Natural killer cell treated with Interleukin-12 subunit alpha and Interleukin-12 subunit beta and Interleukin-15 and Interleukin-18, amount 100 ng/mL, for 72 hours (primary cell): ENCODE data around the gene PDXK. TPM values are rescaled to one million over a fixed set of nuclear protein-coding genes. Genes with fewer than 3 reads are reported as not detected.

ENCODE experiments used
- ATAC-seq, 2 donors: fragments of 150-1000 bp; cut with Tn5 transposase in 1 of 2; sonication (Bioruptor Pico), chemical (Tn5 transposase) in 1 of 2; 2 replicates each; pipeline ENCODE4 v1.10.0; 2021
- DNase-seq: peaks from one replicate; pipeline ENCODE4 v3.0.0; 2022; ENCODE audit warnings: low spot score
- H3K27ac Mint-ChIP-seq, 2 donors: 1 replicate in 1 of 2; 2 replicates in 1 of 2; pipeline ENCODE4 v1.8.0; 2022; ENCODE audit warnings: mixed read lengths in 2 of 2, mild to moderate bottlenecking in 1 of 2, moderate library complexity in 1 of 2
- H3K27me3 Mint-ChIP-seq, 2 donors: 1 replicate in 1 of 2; 2 replicates in 1 of 2; pipeline ENCODE4 v1.8.0; 2022; ENCODE audit warnings: mixed read lengths in 2 of 2
- H3K36me3 Mint-ChIP-seq: one replicate; pipeline ENCODE4 v1.8.0; 2022; ENCODE audit warnings: mixed read lengths
- H3K4me1 Mint-ChIP-seq, 2 donors: 1 replicate in 1 of 2; 2 replicates in 1 of 2; pipeline ENCODE4 v1.8.0; 2022; ENCODE audit warnings: low read depth in 2 of 2, mixed read lengths in 2 of 2, mild to moderate bottlenecking in 1 of 2
- H3K4me3 Mint-ChIP-seq: one replicate; pipeline ENCODE4 v1.8.0; 2022; ENCODE audit warnings: mixed read lengths
- H3K9me3 Mint-ChIP-seq: 2 replicates; pipeline ENCODE4 v1.8.0; 2022; ENCODE audit warnings: mixed read lengths
- total RNA-seq, 2 donors: library from RNA; stranded (reverse); gene quantifications; one replicate each; pipeline ENCODE4 v1.2.3, GENCODE V29; 2022

The PDXK gene
- total RNA-seq, 2 donors from 2014 or later, result 98.1 to 136 TPM

DNA sequence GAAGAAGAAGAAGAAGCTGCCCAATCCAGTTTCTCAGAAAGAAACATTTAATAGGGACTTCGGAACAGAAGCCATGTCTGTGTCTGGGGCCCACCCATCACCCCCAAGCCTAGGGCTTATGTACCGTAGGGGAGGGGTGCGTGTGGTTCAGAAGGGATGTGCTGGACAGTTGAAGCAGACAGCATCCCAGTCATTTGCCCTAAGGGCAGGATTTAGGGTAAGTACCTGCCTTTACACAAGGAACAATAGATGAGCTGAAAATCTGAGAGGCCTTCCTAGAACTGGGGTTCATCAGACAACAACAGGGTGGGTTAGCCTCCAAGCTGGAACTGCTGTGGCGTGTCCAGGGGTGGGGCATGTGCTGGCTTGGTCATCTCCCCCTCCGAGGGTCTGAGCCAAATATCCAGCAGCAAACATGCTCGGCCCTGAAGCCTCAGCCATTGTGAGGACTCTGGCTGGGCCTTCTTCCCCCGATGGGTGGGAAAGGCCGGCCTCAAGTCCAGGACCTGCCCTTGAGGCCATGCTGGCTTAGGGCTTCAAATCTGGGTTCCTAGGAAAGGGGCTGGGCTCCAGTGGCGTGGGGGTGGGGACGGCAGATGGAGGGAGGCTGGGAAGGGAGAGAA is 45.1 kb downstream of the PDXK start:
- H3K36me3 Mint-ChIP-seq, result no peaks in the 10 kb centered on the region
- no peak overlapping the region for H3K4me3 Mint-ChIP-seq
- H3K27ac Mint-ChIP-seq, result no peak overlapping the region
- peaks cover 0 to 3% of the 10 kb centered on the region in 2 donors for H3K4me1 Mint-ChIP-seq
- DNase-seq, result no peak
- H3K27me3 Mint-ChIP-seq, result peaks cover 0 to under 1% of the 10 kb centered on the region in 2 donors
- ATAC-seq, result no peak
- no peaks in the 10 kb centered on the region for H3K9me3 Mint-ChIP-seq

DNA sequence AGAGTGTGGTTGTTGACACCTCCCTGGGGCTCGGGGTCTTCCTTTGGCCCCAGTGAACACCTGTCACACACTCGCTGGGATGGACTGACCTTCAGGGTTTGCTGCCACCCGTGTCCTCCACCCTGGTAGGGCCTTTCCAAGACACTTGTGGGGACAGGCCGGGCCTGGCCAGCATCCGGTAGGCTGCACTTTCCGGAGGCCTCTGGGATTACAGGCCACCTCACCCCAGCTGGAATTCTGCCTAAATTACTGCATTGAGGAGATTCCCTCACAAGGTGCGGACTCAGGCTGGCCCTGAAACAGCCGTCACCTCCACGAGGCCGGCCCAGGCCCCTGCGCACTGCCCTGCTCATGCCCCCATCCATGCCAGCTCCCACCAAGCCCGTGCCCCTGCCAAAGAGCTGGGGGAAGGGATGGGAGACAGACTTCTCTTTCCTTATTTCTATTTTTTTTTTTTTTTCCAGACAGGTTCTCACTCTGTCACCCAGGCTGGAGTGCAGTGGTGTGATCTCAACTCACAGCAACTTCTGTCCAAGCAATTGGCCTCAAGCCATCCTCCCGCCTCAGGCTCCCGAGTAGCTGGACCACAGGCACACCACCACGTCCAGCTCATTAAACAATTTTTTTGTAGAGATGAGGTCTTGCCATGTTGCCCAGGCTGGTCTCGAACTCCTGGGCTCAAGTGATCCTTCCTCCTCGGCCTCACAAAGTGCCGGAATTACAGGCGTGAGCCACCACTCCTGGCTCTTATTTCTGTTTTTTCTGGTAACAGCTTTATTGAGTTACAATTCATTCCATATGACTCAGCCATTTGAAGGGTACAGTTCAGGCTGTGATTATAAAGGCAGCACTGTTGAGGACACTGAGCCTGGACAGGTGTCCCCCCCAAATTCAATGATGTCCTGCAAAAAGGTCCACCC is 45.9 kb downstream of the PDXK start:
- ATAC-seq (no peak), DNase-seq (no peak)
- Mint-ChIP-seq H3K27ac (no peak overlapping the region), H3K4me3 (no peak overlapping the region), H3K4me1 (peaks cover 0 to 3% of the 10 kb centered on the region in 2 donors), H3K36me3 (no peaks in the 10 kb centered on the region), H3K27me3 (peaks cover 0 to 3% of the 10 kb centered on the region in 2 donors), H3K9me3 (no peaks in the 10 kb centered on the region)

GRCh38 chr21:43766734-43767497 is 48.0 kb downstream of the PDXK start:
- no peak for ATAC-seq
- Mint-ChIP-seq H3K27me3 (peaks cover 0 to 3% of the 10 kb centered on the region in 2 donors), H3K27ac (no peak overlapping the region)

GRCh38 chr21:43767498-43767983 is 48.6 kb downstream of the PDXK start:
- DNase-seq, result no peak
- Mint-ChIP-seq H3K27ac (no peak overlapping the region), H3K9me3 (no peaks in the 10 kb centered on the region), H3K4me1 (peaks cover 0 to 9% of the 10 kb centered on the region in 2 donors), H3K4me3 (no peak overlapping the region), H3K36me3 (no peaks in the 10 kb centered on the region), H3K27me3 (peaks cover 0 to 3% of the 10 kb centered on the region in 2 donors)
- no peak for ATAC-seq

More at GRCh38 chr21:43766734-43767497, 48.0 kb downstream of the PDXK start:
- DNase-seq, result no peak
- peaks cover 0 to 9% of the 10 kb centered on the region in 2 donors for H3K4me1 Mint-ChIP-seq
- no peaks in the 10 kb centered on the region for H3K9me3 Mint-ChIP-seq
- H3K36me3 Mint-ChIP-seq, result no peaks in the 10 kb centered on the region
- no peak overlapping the region for H3K4me3 Mint-ChIP-seq

DNA sequence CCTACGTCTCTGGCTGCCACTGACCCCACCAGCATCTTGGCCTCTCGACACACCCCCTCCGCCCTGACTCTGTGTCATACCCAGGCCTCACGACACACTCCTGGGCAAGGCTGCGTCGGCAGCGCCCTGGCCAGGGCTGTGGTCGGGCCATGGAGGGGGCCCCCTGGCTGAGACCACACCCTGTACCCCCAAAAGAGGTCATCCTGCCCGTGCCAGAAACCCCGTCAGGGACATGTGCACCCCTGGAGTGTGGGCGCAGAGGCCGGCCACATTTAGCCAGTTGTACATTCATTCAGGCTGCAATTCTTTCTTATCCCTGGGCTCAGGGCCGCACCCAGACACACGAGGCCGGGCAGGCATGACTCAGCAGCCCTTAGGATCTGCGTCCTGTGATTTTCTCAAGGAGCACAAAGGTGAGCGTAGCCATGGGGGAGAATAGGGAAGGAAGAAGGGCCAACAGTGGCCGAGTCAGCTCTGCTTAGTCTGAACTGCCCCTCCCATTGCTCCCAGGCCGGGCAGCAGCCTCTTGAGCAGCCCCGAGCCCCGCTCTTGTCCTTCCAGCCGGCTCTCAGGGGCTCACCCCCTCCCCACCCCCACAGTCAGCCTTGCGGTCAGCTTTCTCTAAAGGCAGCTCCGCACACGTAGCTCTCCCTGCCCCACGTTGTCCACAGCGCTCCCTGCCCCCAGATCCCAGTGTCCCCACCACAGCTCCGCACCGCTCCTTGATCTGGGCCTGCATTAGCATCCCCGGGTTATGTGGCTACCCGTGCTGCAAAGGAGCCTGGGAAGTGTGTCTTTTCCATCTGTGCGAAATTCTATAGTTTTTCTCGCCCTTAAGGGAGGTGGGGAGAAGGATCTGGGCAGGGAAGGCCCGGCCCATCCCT is 49.3 kb downstream of the PDXK start:
- Mint-ChIP-seq H3K27me3 (peaks cover 0 to 3% of the 10 kb centered on the region in 2 donors), H3K27ac (no peak overlapping the region)

GRCh38 chr21:43768868-43769167 is 49.9 kb downstream of the PDXK start:
- Mint-ChIP-seq H3K9me3 (no peaks in the 10 kb centered on the region), H3K4me3 (no peak overlapping the region), H3K36me3 (no peaks in the 10 kb centered on the region), H3K27me3 (peaks cover 0 to 3% of the 10 kb centered on the region in 2 donors), H3K27ac (no peak overlapping the region), H3K4me1 (peaks cover 0 to 9% of the 10 kb centered on the region in 2 donors)
- DNase-seq (no peak), ATAC-seq (no peak)

More for the DNA sequence above, 49.3 kb downstream of the PDXK start:
- DNase-seq (no peak), ATAC-seq (peak; percentile 10 to 33)
- Mint-ChIP-seq H3K9me3 (no peaks in the 10 kb centered on the region), H3K36me3 (no peaks in the 10 kb centered on the region), H3K4me3 (no peak overlapping the region), H3K4me1 (peaks cover 0 to 9% of the 10 kb centered on the region in 2 donors)

DNA sequence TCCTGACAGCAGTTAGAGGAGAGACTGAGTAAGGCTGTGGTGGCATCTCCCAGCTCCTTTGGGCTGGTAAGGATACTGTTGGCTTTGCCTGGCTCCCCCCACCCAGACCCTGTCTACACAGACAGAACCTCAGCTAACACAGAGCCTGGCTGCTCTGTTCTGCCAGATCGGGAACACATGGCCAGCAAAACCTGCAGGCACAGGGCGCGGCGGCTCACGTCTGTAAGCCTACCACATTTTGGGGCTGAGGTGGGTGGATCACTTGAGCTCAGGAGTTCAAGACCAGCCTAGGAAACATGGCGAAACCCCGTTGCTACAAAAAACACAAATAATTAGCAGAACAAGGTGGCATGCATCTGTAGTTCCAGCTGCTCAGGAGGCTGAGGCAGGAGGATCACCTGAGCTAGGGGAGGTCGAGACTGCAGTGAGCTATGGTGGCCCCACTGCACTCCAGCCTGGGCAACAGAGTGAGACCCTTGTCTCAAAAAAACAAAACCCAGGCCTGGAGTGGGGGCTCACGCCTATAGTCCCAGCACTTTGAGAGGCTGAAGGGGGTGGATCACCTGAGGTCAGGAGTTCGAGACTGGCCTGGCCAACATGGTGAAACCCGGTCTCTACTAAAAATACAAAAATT is 50.5 kb downstream of the PDXK start:
- Mint-ChIP-seq H3K4me1 (peaks cover 0 to 12% of the 10 kb centered on the region in 2 donors), H3K27ac (no peak overlapping the region), H3K27me3 (peaks cover 0 to 3% of the 10 kb centered on the region in 2 donors), H3K36me3 (no peaks in the 10 kb centered on the region), H3K9me3 (no peaks in the 10 kb centered on the region), H3K4me3 (no peak overlapping the region)
- no peak for DNase-seq
- ATAC-seq, result no peak

DNA sequence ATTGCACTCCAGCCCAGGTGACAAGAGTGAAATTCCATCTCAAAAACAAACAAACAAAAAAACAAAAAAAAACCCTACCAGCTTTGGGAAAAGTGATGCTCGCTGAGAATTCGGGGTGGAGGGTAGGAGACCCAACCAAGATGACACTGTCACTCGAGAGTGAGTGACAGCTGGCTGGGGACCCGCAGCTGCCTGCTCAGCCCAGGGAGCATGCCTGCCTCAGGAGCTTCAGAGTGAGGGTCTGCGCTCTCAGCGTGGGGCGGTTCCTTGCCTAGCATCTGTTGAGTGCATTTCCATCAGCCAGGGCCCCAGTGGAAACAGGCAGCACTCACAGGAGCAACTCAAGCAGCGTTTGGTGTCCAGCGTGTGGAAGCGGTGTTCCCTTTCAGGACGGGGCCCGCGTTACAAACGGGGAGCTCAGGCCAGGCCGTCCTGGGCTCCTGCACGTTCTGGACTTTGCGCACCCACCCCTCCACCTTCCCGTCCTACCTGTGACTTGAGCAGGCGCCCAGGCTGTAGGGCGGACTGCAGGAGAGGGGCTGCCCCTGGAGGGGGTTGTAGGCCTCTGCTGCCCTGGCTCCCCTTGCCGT is 51.2 kb downstream of the PDXK start:
- Mint-ChIP-seq H3K4me1 (peaks cover under 1 to 17% of the 10 kb centered on the region in 2 donors), H3K27me3 (peaks cover 0 to 3% of the 10 kb centered on the region in 2 donors), H3K27ac (no peak overlapping the region), H3K4me3 (no peak overlapping the region), H3K9me3 (no peaks in the 10 kb centered on the region), H3K36me3 (no peaks in the 10 kb centered on the region)
- DNase-seq (no peak), ATAC-seq (no peak)

DNA sequence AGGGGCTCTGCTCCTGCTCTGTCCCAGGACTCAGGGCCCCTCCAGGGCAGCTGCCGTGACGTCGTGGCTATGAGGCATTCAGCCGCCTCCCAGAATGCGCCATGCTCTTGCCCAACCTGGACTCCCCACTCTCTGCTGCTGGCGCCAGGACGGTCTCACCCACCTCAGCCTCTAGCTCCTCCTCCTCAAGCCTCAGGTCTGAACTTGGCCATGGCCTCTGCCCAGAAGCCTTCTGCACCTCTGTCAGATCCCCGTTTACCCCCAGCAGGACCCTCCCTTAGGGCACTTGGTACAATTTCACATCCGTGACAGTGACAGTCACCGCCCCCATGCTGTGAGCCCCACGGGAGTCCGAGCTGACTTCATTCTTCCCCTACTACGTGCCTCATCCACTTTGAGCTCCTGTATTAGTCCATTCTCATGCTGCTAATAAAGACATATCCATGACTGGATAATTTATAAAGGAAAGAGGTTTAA is 52.3 kb downstream of the PDXK start:
- no peak for DNase-seq
- ATAC-seq, result no peak
- no peak overlapping the region for H3K4me3 Mint-ChIP-seq
- H3K27me3 Mint-ChIP-seq, result peaks cover 0 to 3% of the 10 kb centered on the region in 2 donors
- no peaks in the 10 kb centered on the region for H3K36me3 Mint-ChIP-seq
- no peaks in the 10 kb centered on the region for H3K9me3 Mint-ChIP-seq
- H3K27ac Mint-ChIP-seq, result peak overlapping the region in 1 of 2 donors; percentile 57
- H3K4me1 Mint-ChIP-seq, result peaks cover 7 to 24% of the 10 kb centered on the region in 2 donors

GRCh38 chr21:43771698-43772424 is 52.9 kb downstream of the PDXK start:
- DNase-seq, result no peak
- H3K36me3 Mint-ChIP-seq, result no peaks in the 10 kb centered on the region
- H3K9me3 Mint-ChIP-seq, result no peaks in the 10 kb centered on the region
- H3K27me3 Mint-ChIP-seq, result peaks cover 0 to 3% of the 10 kb centered on the region in 2 donors
- no peak for ATAC-seq
- H3K27ac Mint-ChIP-seq, result no peak overlapping the region
- no peak overlapping the region for H3K4me3 Mint-ChIP-seq
- H3K4me1 Mint-ChIP-seq, result peaks cover 7 to 24% of the 10 kb centered on the region in 2 donors

DNA sequence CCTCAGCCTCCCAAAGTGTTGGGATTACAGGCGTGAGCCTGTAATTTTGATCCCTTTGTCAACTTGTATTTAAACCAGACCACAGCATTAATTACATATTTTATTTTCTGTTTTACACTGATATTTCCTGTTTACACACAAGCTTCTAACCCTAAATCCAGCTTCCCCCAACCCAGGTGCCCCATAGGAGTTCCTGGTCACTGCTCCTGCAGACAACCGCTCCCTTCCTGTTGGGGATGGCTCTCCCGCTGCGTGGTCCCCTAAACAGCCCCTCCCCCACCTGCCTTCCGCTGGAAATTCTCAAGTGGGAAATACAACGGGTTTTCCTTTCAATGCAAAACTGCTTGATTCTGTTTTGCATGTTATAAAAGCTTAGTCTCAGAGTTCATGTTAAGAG is 53.5 kb downstream of the PDXK start:
- Mint-ChIP-seq H3K4me3 (no peak overlapping the region), H3K27ac (no peak overlapping the region), H3K4me1 (peaks cover 7 to 24% of the 10 kb centered on the region in 2 donors), H3K9me3 (no peaks in the 10 kb centered on the region), H3K27me3 (peaks cover 0 to 3% of the 10 kb centered on the region in 2 donors), H3K36me3 (no peaks in the 10 kb centered on the region)
- DNase-seq, result no peak
- ATAC-seq, result no peak

GRCh38 chr21:43774163-43774562 is 55.2 kb downstream of the PDXK start:
- Mint-ChIP-seq H3K4me3 (peak overlapping the region; percentile 34), H3K27me3 (peaks cover 0 to 1% of the 10 kb centered on the region in 2 donors), H3K27ac (no peak overlapping the region), H3K4me1 (peaks cover 17 to 27% of the 10 kb centered on the region in 2 donors), H3K9me3 (no peaks in the 10 kb centered on the region), H3K36me3 (no peaks in the 10 kb centered on the region)
- DNase-seq (no peak), ATAC-seq (no peak)
